ACC112 (cell line): ENCODE results near the gene FASLG.

Experiments used
- H2AFZ ChIP-seq: fragments of 200-600 bp; sonication (generic); one replicate; pipeline ENCODE4 v1.6.0; 2017; ENCODE audit warnings: antibody characterized with exemption, low read length; ENCODE audit not compliant: unreplicated experiment
- H3K27ac ChIP-seq: fragments of 200-600 bp; sonication (generic); 2 replicates; pipeline ENCODE4 v1.5.1; 2014; ENCODE audit warnings: low read depth, mild to moderate bottlenecking, antibody characterized with exemption, low read length, moderate library complexity
- H3K27me3 ChIP-seq: fragments of 200-600 bp; sonication (generic); 2 replicates; pipeline ENCODE4 v1.6.1; 2014; ENCODE audit warnings: mild to moderate bottlenecking, antibody characterized with exemption, low read length, moderate library complexity, mixed read lengths; ENCODE audit not compliant: insufficient read depth
- H3K36me3 ChIP-seq: fragments of 200-600 bp; sonication (generic); 2 replicates; pipeline ENCODE4 v1.6.1; 2016; ENCODE audit warnings: mild to moderate bottlenecking, antibody characterized with exemption, low read length, moderate library complexity, mixed read lengths; ENCODE audit not compliant: insufficient read depth
- H3K4me1 ChIP-seq: fragments of 200-600 bp; sonication (generic); one replicate; pipeline ENCODE4 v1.6.1; 2016; ENCODE audit warnings: low read length, mixed read lengths; ENCODE audit not compliant: insufficient read depth, unreplicated experiment, control insufficient read depth
- H3K4me3 ChIP-seq: fragments of 200-600 bp; sonication (generic); 2 replicates; pipeline ENCODE4 v1.5.1; 2014; ENCODE audit warnings: mild to moderate bottlenecking, low read depth, low read length
- H3K79me2 ChIP-seq: fragments of 200-600 bp; sonication (generic); one replicate; pipeline ENCODE4 v1.6.0; 2016; ENCODE audit warnings: low read length; ENCODE audit not compliant: control insufficient read depth, unreplicated experiment, insufficient read depth

Gene FASLG

DNA sequence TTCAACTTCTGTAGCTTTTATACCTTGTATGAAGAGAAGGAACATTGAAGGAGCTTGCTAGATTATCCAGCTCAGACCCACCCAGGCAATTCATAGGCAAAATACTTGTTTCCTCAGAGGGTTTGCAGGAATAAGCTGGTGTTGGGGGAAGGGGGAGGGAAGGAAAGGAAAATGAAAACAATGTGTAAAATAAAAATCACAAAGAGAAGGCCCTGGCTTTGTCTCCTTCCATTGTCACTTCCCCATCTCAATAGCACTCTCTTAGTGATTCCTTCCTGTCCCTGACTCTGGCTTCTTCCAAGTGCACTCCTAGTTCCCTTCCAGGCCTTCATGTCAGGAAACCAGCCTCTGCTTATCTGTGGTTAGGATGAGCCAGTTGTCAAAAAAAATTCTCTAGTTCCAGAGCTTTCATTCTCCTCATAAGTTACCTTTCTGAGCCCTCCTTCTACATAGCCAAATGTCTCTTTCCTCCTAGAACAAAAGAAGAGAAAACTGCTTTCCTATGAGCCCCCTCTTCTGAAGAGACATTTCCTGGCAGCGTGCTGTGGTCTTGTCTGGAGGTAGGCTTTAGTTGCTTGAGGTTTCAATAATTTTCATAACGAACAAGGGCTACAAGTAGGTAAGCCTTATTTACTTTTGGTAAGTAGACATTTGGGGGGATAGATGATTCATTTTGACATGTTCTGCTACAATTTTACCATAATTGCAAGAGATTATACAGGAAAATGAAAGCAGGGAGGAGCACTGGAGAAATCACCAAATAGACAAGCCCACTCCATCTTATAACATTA, 45.7 kb downstream of the FASLG start:
- Histone ChIP-seq H3K27ac (no peak overlapping the region), H3K4me1 (peaks cover under 1% of the 10 kb centered on the region), H3K79me2 (no peaks in the 10 kb centered on the region), H2AFZ (no peak overlapping the region), H3K36me3 (no peaks in the 10 kb centered on the region), H3K4me3 (no peak overlapping the region), H3K27me3 (no peaks in the 10 kb centered on the region)

DNA sequence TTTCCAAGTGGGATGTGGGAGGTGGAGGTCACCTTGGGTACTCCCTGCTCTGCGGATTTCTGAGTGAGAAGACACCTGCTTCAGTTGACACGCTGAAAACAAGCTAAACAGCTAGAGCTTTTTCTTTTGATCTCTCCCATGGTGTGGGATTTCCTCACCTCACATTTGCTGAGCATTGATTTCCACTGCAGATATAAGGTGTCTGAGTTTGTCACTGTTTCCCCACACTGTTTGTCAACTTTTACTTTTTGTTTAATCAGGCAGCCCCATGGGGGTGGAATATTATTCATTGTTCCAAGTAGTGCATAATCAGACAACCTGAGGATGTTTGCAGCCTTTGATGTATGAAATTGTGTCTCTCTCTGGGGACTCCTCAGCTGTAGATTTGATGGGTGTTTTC, 49.5 kb downstream of the FASLG start:
- Histone ChIP-seq H3K36me3 (no peaks in the 10 kb centered on the region), H2AFZ (no peak overlapping the region), H3K27me3 (no peaks in the 10 kb centered on the region), H3K4me3 (no peak overlapping the region), H3K4me1 (no peaks in the 10 kb centered on the region), H3K27ac (no peak overlapping the region), H3K79me2 (no peaks in the 10 kb centered on the region)

DNA sequence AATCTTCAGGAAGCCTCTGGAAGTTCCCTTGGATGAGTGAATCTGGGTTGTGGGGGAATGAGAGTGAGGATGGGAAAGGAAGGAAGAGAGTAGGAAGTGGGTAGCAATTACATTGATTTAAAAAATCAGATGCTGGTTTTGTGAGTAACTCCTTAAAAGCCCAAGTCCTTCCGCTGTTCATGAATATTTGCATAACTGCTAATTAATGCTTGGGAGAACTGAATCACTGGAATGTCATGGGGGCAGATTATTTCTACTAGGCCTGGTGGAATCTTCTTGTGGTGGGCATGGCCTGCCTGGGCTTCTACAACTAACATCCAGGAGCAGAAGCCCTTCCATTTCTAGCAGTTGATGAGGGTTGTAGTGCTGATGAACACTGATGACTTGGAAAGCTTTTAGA, 52.7 kb downstream of the FASLG start:
- no peak overlapping the region for H2AFZ ChIP-seq
- no peak overlapping the region for H3K4me3 ChIP-seq
- no peaks in the 10 kb centered on the region for H3K79me2 ChIP-seq
- H3K4me1 ChIP-seq, result no peaks in the 10 kb centered on the region
- no peaks in the 10 kb centered on the region for H3K27me3 ChIP-seq
- H3K27ac ChIP-seq, result no peak overlapping the region
- H3K36me3 ChIP-seq, result no peaks in the 10 kb centered on the region

DNA sequence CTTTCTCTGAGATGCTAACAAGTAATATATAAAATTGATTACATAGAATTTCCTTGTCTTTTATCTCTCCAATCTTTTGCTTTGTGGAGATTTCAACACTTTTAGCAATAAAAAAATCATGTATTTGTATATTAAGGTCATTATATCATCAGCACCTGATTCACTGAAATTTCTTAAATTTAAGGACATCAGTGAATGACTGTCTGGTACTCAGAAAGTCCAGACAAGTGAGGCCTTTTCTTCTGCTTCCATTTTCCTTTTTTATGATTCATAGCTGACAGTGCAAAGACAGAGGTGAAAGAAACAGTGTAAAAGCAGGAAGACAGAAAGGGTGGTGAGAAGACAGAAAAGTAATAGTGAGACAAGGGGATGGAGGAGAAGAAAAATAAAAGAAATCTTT, 54.6 kb downstream of the FASLG start:
- Histone ChIP-seq H3K4me3 (no peak overlapping the region), H2AFZ (no peak overlapping the region), H3K27ac (no peak overlapping the region), H3K36me3 (no peaks in the 10 kb centered on the region), H3K27me3 (no peaks in the 10 kb centered on the region), H3K4me1 (no peaks in the 10 kb centered on the region), H3K79me2 (no peaks in the 10 kb centered on the region)
